Uterus (tissue), 2 donors: ENCODE data around the gene KLHL12.

Source experiments
- CTCF ChIP-seq, 4 experiments: fragments of 200-600 bp in 2 of 4; fragments of 450-650 bp in 2 of 4; sonication (generic) in 2 of 4; IDR thresholded peaks; one replicate each; pipeline ENCODE4 v1.5.1; 2016 to 2019; ENCODE audit warnings: antibody characterized with exemption in 4 of 4, mild to moderate bottlenecking in 2 of 4, moderate library complexity in 1 of 4
- POLR2A ChIP-seq, 2 donors: fragments of 450-650 bp; IDR thresholded peaks; one replicate each; pipeline ENCODE4 v1.6.1; 2016; ENCODE audit warnings: antibody characterized with exemption in 2 of 2, mild to moderate bottlenecking in 1 of 2, moderate library complexity in 1 of 2

GRCh38 chr1:202952099-202952498 lies 25.1 kb upstream of the KLHL12 start:
- TF ChIP-seq CTCF (IDR thresholded peaks at IDR 0.05), result no peak
- no peak for TF ChIP-seq POLR2A (IDR thresholded peaks at IDR 0.05)
